ENCODE measurements around the gene CYP2A6.
"Not testable (repeated sequence)": the region's sequence is repeated elsewhere in the genome, so short reads cannot be mapped to it uniquely, and the experiment has no call there.

- not testable (repeated sequence) for TF ChIP-seq POLR2AphosphoS5 (IDR thresholded peaks at IDR 0.05; ENCODE audit: borderline replicate concordance, low read depth, low read length); EZH2 (IDR thresholded peaks at IDR 0.05); FOXP2 (optimal IDR thresholded peaks at IDR 0.05; ENCODE audit: control extremely low read depth, extremely low read length, insufficient read depth)
Observed at GRCh38 chr19:40843653-40844052, 6.6 kb downstream of the CYP2A6 start.
